ENCODE results near the gene DAB1. TPM values are rescaled to one million over a fixed set of nuclear protein-coding genes. Genes with fewer than 3 reads are reported as not detected.
A peak's percentile ranks its signal among the peaks of the same experiment; 100 is the strongest.

Gene DAB1
- polyA plus RNA-seq, 4 donors = 3.0 to 77.0 (median 24.3) TPM

- FAIRE-seq = no peak
Measured at GRCh38 chr1:56968878-56969495, 454.9 kb downstream of the DAB1 start.

DNA sequence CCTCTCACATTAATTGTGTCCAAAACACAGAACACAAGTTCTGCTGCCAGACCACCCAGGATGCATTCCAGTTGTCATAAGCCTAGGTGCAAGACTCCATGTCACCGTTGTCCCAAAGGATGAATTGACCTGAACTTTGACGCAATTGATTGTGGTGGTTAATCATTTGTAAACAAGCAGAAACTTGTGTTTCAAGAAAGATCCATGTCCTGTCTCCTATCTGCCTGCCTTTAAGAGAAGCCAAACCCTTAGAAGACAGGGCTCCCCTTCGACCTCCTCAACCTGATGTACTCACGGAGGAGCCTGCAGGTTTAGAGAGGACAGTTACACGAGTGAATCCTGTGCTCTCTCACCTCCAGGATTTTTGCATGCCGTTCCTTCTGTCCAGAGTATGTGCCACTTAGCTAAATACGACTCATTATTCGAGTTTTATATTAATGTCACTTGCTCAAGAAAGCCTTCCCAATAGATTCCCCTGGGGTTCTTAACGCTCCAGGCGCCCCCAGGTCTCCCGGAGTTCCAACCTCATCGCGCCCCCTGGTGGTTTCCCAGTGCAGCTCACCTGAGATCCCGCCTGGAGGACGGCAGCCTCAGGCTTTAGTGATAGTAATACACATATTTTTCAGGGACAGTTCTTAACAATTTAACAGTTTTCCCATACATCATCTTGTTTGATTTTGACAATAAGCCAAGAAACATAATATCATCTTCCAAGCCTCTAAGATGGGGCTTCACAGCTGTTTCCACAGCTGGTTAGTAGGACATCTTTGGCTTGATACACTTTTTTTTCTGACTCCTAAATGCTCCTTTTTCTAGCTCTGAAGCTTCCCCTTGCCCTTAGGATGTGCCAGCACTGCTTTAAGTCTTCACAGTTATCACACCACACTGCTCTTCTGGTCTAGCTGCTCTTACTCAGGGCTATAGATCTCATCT, 455.7 kb downstream of the DAB1 start:
- DNase-seq (peak; percentile 70 to 75), FAIRE-seq (no peak)
- H3K27ac ChIP-seq (ENCODE audit: low read depth in 1 of 3, low read length in 2 of 3) = peak overlapping the region in 1 of 3 donors; percentile 62
- H3K4me3 ChIP-seq (ENCODE audit: low read depth in 1 of 3, low read length in 3 of 3) = no peak overlapping the region
- WGBS, 3 donors = 23 to 32% (median 24%) methylated on average over 15 of the region's 15 CpGs
- H3K4me1 ChIP-seq (ENCODE audit: control insufficient read depth in 3 of 3, insufficient read depth in 2 of 3, low read depth in 1 of 3, low read length in 2 of 3) = peaks cover 0 to 23% (median 4%) of the 10 kb centered on the region in 3 donors
- no peaks in the 10 kb centered on the region for H3K9me3 ChIP-seq (ENCODE audit: control insufficient read depth in 2 of 2, insufficient read depth in 1 of 2, low read depth in 1 of 2, low read length in 1 of 2)
- peaks cover 0 to 2% (median 0%) of the 10 kb centered on the region in 3 donors for H3K27me3 ChIP-seq (ENCODE audit: control insufficient read depth in 3 of 3, insufficient read depth in 3 of 3, low read length in 3 of 3)
- no peaks in the 10 kb centered on the region for H3K36me3 ChIP-seq (ENCODE audit: control insufficient read depth in 3 of 3, insufficient read depth in 2 of 3, low read depth in 1 of 3, low read length in 3 of 3)

More at GRCh38 chr1:56968878-56969495, 454.9 kb downstream of the DAB1 start:
- no peak overlapping the region for H3K27ac ChIP-seq (ENCODE audit: low read depth in 1 of 3, low read length in 2 of 3)
- H3K27me3 ChIP-seq (ENCODE audit: control insufficient read depth in 3 of 3, insufficient read depth in 3 of 3, low read length in 3 of 3) = peaks cover 0 to 2% (median 0%) of the 10 kb centered on the region in 3 donors
- no peak overlapping the region for H3K4me3 ChIP-seq (ENCODE audit: low read depth in 1 of 3, low read length in 3 of 3)
- DNase-seq = no peak
- no peaks in the 10 kb centered on the region for H3K36me3 ChIP-seq (ENCODE audit: control insufficient read depth in 3 of 3, insufficient read depth in 2 of 3, low read depth in 1 of 3, low read length in 3 of 3)
- H3K4me1 ChIP-seq (ENCODE audit: control insufficient read depth in 3 of 3, insufficient read depth in 2 of 3, low read depth in 1 of 3, low read length in 2 of 3) = peaks cover 0 to 23% (median 4%) of the 10 kb centered on the region in 3 donors
- 80 to 92% (median 91%) methylated on average over 2 of the region's 2 CpGs for WGBS, 3 donors
- H3K9me3 ChIP-seq (ENCODE audit: control insufficient read depth in 2 of 2, insufficient read depth in 1 of 2, low read depth in 1 of 2, low read length in 1 of 2) = no peaks in the 10 kb centered on the region

DNA sequence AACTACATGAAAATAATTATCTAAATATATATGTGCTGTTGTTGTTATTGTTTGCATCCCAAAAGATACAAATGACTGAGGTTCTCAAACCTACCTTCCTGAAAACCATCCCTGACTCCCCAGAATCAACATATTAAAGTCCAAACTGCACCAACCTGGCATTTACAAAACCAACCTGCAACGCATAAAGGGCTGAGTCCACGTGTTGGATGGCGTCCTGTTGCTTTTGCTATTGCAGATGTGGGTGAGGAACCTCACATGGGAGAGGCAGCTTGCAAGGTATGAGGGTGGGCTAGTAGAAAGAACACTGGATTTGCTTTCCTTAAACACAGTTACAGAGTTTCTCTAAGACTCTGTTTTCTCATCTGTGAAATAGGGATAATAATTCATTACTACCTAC, 456.5 kb downstream of the DAB1 start:
- no peak overlapping the region for H3K4me3 ChIP-seq (ENCODE audit: low read depth in 1 of 3, low read length in 3 of 3)
- H3K27ac ChIP-seq (ENCODE audit: low read depth in 1 of 3, low read length in 2 of 3) = no peak overlapping the region
- no peaks in the 10 kb centered on the region for H3K36me3 ChIP-seq (ENCODE audit: control insufficient read depth in 3 of 3, insufficient read depth in 2 of 3, low read depth in 1 of 3, low read length in 3 of 3)
- 10 to 55% (median 29%) methylated on average over 3 of the region's 3 CpGs for WGBS, 3 donors
- H3K4me1 ChIP-seq (ENCODE audit: control insufficient read depth in 3 of 3, insufficient read depth in 2 of 3, low read depth in 1 of 3, low read length in 2 of 3) = peaks cover 0 to 23% (median 4%) of the 10 kb centered on the region in 3 donors
- no peaks in the 10 kb centered on the region for H3K9me3 ChIP-seq (ENCODE audit: control insufficient read depth in 2 of 2, insufficient read depth in 1 of 2, low read depth in 1 of 2, low read length in 1 of 2)
- FAIRE-seq (no peak), DNase-seq (no peak)
- H3K27me3 ChIP-seq (ENCODE audit: control insufficient read depth in 3 of 3, insufficient read depth in 3 of 3, low read length in 3 of 3) = peaks cover 0 to 2% (median 0%) of the 10 kb centered on the region in 3 donors

DNA sequence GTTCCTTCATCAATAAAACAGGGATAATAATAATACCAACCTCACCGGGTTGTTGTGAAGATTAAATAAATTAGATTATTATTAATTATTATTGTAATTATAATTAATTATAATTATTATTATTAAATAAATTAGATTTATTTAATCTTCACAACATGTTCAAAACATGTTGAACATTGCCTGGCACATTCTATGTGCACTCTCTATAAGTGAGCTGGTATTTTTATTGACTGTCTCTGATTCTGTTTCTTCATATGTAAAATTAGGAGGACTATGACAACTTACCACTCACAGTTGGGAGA, 457.2 kb downstream of the DAB1 start:
- FAIRE-seq (no peak), DNase-seq (no peak)
- Histone ChIP-seq H3K4me1 (ENCODE audit: control insufficient read depth in 3 of 3, insufficient read depth in 2 of 3, low read depth in 1 of 3, low read length in 2 of 3) (peaks cover 0 to 23% (median 4%) of the 10 kb centered on the region in 3 donors), H3K4me3 (ENCODE audit: low read depth in 1 of 3, low read length in 3 of 3) (no peak overlapping the region), H3K27ac (ENCODE audit: low read depth in 1 of 3, low read length in 2 of 3) (no peak overlapping the region), H3K9me3 (ENCODE audit: control insufficient read depth in 2 of 2, insufficient read depth in 1 of 2, low read depth in 1 of 2, low read length in 1 of 2) (no peaks in the 10 kb centered on the region), H3K27me3 (ENCODE audit: control insufficient read depth in 3 of 3, insufficient read depth in 3 of 3, low read length in 3 of 3) (peaks cover 0 to 2% (median 0%) of the 10 kb centered on the region in 3 donors), H3K36me3 (ENCODE audit: control insufficient read depth in 3 of 3, insufficient read depth in 2 of 3, low read depth in 1 of 3, low read length in 3 of 3) (no peaks in the 10 kb centered on the region)
- WGBS, 3 donors = 89 to 93% (median 91%) methylated on average over 1 of the region's 1 CpG

DNA sequence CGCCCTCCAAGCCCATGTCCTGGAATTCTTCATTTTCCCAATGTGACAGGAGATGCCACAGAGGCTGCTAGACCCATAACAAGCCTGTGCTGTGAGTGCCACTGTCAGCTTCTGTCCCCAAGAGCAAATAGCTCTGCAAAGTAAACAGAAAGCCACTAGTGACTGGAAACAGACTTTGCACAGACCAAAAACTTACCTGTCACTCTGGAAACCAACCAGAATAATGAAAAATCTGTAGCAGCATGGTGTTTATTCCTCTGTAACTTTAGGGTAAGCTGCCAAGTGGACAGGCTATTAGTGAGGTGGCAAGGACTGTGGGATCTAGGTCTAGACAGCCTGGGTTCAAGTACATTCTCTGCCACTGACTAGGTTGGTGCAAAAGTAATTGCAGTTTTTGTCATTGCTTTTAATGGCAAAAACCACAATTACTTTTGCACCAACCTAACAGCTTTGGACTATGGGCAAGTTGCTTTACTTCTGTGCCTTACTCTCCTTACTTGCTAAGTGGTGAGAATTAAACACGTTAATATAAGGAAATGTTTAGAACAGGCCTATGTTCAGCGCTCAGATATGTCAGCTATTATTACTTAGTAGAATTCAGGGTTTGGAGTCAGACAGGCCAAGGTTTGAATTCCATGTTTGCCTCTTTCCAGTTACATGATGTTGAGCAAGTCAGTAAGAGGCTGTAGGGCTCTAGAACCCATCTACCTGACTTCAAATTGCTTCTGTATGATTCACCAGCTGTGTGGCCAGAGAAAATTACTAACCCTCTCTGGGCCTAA, 457.8 kb downstream of the DAB1 start, which contains the start of gene C8B:
TSS of gene C8B (minus strand) at position 100 of the 782 bp plus-strand sequence. CDS start at position 33, 67 bp downstream.
- DNase-seq (peak; percentile 25 to 35), FAIRE-seq (no peak)
- Histone ChIP-seq H3K36me3 (ENCODE audit: control insufficient read depth in 3 of 3, insufficient read depth in 2 of 3, low read depth in 1 of 3, low read length in 3 of 3) (no peaks in the 10 kb centered on the region), H3K4me1 (ENCODE audit: control insufficient read depth in 3 of 3, insufficient read depth in 2 of 3, low read depth in 1 of 3, low read length in 2 of 3) (peaks cover 0 to 23% (median 4%) of the 10 kb centered on the region in 3 donors), H3K27ac (ENCODE audit: low read depth in 1 of 3, low read length in 2 of 3) (no peak within 1 kb of the TSS), H3K27me3 (ENCODE audit: control insufficient read depth in 3 of 3, insufficient read depth in 3 of 3, low read length in 3 of 3) (peaks cover 0 to 2% (median 0%) of the 10 kb centered on the region in 3 donors), H3K9me3 (ENCODE audit: control insufficient read depth in 2 of 2, insufficient read depth in 1 of 2, low read depth in 1 of 2, low read length in 1 of 2) (no peaks in the 10 kb centered on the region), H3K4me3 (ENCODE audit: low read depth in 1 of 3, low read length in 3 of 3) (no peak within 1 kb of the TSS)
- WGBS, 3 donors = 84 to 88% (median 87%) methylated on average over 3 of the region's 3 CpGs

DNA sequence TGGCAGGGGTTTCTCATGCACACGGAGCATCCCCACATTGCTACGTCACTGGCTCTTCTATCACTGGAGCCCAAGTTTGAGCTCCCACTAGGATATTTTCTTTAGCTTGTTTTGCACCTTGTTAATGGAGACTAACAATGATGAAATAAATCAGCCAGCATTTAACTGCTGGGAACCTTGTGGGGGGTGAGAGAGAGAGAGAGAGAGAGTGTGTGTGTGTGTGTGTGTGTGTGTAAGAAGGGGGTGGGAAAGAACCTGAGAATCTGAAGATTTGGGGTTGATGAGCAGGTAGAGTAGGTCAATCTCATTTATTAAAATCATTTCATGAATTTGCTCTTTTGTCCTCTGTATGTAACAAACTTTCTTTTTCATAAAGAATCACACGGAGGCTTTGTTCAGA, 458.7 kb downstream of the DAB1 start:
- no peak for FAIRE-seq
- H3K4me1 ChIP-seq (ENCODE audit: control insufficient read depth in 3 of 3, insufficient read depth in 2 of 3, low read depth in 1 of 3, low read length in 2 of 3) = peaks cover 0 to 23% (median 2%) of the 10 kb centered on the region in 3 donors

GRCh38 chr1:56964349-56965017, 459.4 kb downstream of the DAB1 start:
- Histone ChIP-seq H3K4me1 (ENCODE audit: control insufficient read depth in 3 of 3, insufficient read depth in 2 of 3, low read depth in 1 of 3, low read length in 2 of 3) (peaks cover 0 to 23% (median 2%) of the 10 kb centered on the region in 3 donors), H3K36me3 (ENCODE audit: control insufficient read depth in 3 of 3, insufficient read depth in 2 of 3, low read depth in 1 of 3, low read length in 3 of 3) (no peaks in the 10 kb centered on the region), H3K27ac (ENCODE audit: low read depth in 1 of 3, low read length in 2 of 3) (no peak overlapping the region), H3K9me3 (ENCODE audit: control insufficient read depth in 2 of 2, insufficient read depth in 1 of 2, low read depth in 1 of 2, low read length in 1 of 2) (no peaks in the 10 kb centered on the region), H3K4me3 (ENCODE audit: low read depth in 1 of 3, low read length in 3 of 3) (no peak overlapping the region), H3K27me3 (ENCODE audit: control insufficient read depth in 3 of 3, insufficient read depth in 3 of 3, low read length in 3 of 3) (no peaks in the 10 kb centered on the region)
- FAIRE-seq (no peak), DNase-seq (no peak)
- 87 to 92% (median 91%) methylated on average over 9 of the region's 9 CpGs for WGBS, 3 donors

More for the DNA sequence above, 458.7 kb downstream of the DAB1 start:
- no peaks in the 10 kb centered on the region for H3K36me3 ChIP-seq (ENCODE audit: control insufficient read depth in 3 of 3, insufficient read depth in 2 of 3, low read depth in 1 of 3, low read length in 3 of 3)
- no peak overlapping the region for H3K27ac ChIP-seq (ENCODE audit: low read depth in 1 of 3, low read length in 2 of 3)
- peaks cover 0 to 2% (median 0%) of the 10 kb centered on the region in 3 donors for H3K27me3 ChIP-seq (ENCODE audit: control insufficient read depth in 3 of 3, insufficient read depth in 3 of 3, low read length in 3 of 3)
- DNase-seq = no peak
- WGBS, 3 donors = 72 to 89% (median 81%) methylated on average over 3 of the region's 3 CpGs
- no peaks in the 10 kb centered on the region for H3K9me3 ChIP-seq (ENCODE audit: control insufficient read depth in 2 of 2, insufficient read depth in 1 of 2, low read depth in 1 of 2, low read length in 1 of 2)
- no peak overlapping the region for H3K4me3 ChIP-seq (ENCODE audit: low read depth in 1 of 3, low read length in 3 of 3)

Measured in small intestine (tissue), 7 donors.